HepG2 (cell line): ENCODE data around the gene NMNAT1. TPM values are rescaled to one million over a fixed set of nuclear protein-coding genes. Genes with fewer than 3 reads are reported as not detected.

ENCODE experiments used
- BCL6 ChIP-seq: IDR thresholded peaks from 2 replicates; pipeline ENCODE4 v1.6.1; 2016; ENCODE audit warnings: missing genetic modification reagents, missing compliant biosample characterization
- CENPBD1 ChIP-seq: sonication (generic); formaldehyde crosslinking; IDR thresholded peaks from 2 replicates; pipeline ENCODE4 v1.8.0; 2022; ENCODE audit warnings: missing genetic modification reagents, low read depth, mild to moderate bottlenecking, borderline replicate concordance
- CHCHD3 ChIP-seq: sonication (generic); formaldehyde crosslinking; IDR thresholded peaks from 2 replicates; pipeline ENCODE4 v1.8.0; 2022; ENCODE audit warnings: mild to moderate bottlenecking, missing genetic modification reagents, moderate library complexity
- DMTF1 ChIP-seq: sonication (generic); formaldehyde crosslinking; IDR thresholded peaks from 2 replicates; pipeline ENCODE4 v1.4.0; 2020; ENCODE audit warnings: mild to moderate bottlenecking, missing genetic modification reagents
- GATAD2A ChIP-seq: IDR thresholded peaks from 2 replicates; pipeline ENCODE4 v1.6.1; 2016
- GLI4 ChIP-seq: sonication (generic); formaldehyde crosslinking; IDR thresholded peaks from 2 replicates; pipeline ENCODE4 v1.5.1; 2020; ENCODE audit warnings: missing genetic modification reagents, mild to moderate bottlenecking, moderate library complexity, borderline replicate concordance
- HMGXB4 ChIP-seq, 2 experiments: sonication (generic) in 1 of 2; formaldehyde crosslinking in 1 of 2; IDR thresholded peaks; 2 replicates each; pipeline versions ENCODE4 v1.4.0 to v1.6.1; 2018 to 2020; ENCODE audit warnings: missing genetic modification reagents in 2 of 2, borderline replicate concordance in 1 of 2, low read depth in 1 of 2, mild to moderate bottlenecking in 1 of 2, missing biosample characterization in 1 of 2
- KLF16 ChIP-seq, 2 experiments: sonication (generic) in 1 of 2; formaldehyde crosslinking in 1 of 2; IDR thresholded peaks; 2 replicates each; pipeline versions ENCODE4 v1.6.1 to v1.8.0; 2016 to 2023; ENCODE audit warnings: missing genetic modification reagents in 2 of 2, missing compliant biosample characterization in 1 of 2
- PBX2 ChIP-seq: IDR thresholded peaks from 2 replicates; pipeline ENCODE4 v1.6.1; 2016; ENCODE audit warnings: control low read depth
- PHF5A ChIP-seq: IDR thresholded peaks from one replicate; pipeline ENCODE4 v1.6.1; 2018; ENCODE audit warnings: low read depth, missing genetic modification reagents; ENCODE audit not compliant: unreplicated experiment
- PRPF4 ChIP-seq: fragments of 200-400 bp; formaldehyde crosslinking; IDR thresholded peaks from 2 replicates; pipeline ENCODE4 v1.6.1; 2016; ENCODE audit warnings: low read length, low read depth; ENCODE audit not compliant: poor library complexity, severe bottlenecking
- RAD21 ChIP-seq: fragments of 450-650 bp; formaldehyde crosslinking; IDR thresholded peaks from 2 replicates; pipeline ENCODE4 v1.5.0; 2020; ENCODE audit warnings: mild to moderate bottlenecking
- RORA ChIP-seq: sonication (generic); formaldehyde crosslinking; IDR thresholded peaks from 2 replicates; pipeline ENCODE4 v1.5.0; 2020; ENCODE audit warnings: mild to moderate bottlenecking, missing genetic modification reagents, moderate library complexity
- SRF ChIP-seq: IDR thresholded peaks from 2 replicates; pipeline ENCODE4 v1.6.1; 2011; ENCODE audit warnings: mild to moderate bottlenecking, low read depth, low read length, moderate library complexity
- ZBTB21 ChIP-seq: sonication (generic); formaldehyde crosslinking; IDR thresholded peaks from 2 replicates; pipeline ENCODE4 v1.4.0; 2020; ENCODE audit warnings: missing genetic modification reagents
- ZNF263 ChIP-seq: sonication (generic); formaldehyde crosslinking; IDR thresholded peaks from 2 replicates; pipeline ENCODE4 v1.4.0; 2020; ENCODE audit warnings: missing genetic modification reagents
- ZNF513 ChIP-seq: sonication (generic); formaldehyde crosslinking; conservative IDR thresholded peaks from 2 replicates; pipeline ENCODE4 v1.5.0; 2020; ENCODE audit warnings: missing genetic modification reagents
- ZNF572 ChIP-seq: sonication (generic); formaldehyde crosslinking; IDR thresholded peaks from 2 replicates; pipeline ENCODE4 v1.5.1; 2020; ENCODE audit warnings: mild to moderate bottlenecking, missing genetic modification reagents
- ZNF577 ChIP-seq: sonication (generic); formaldehyde crosslinking; IDR thresholded peaks from 2 replicates; pipeline ENCODE4 v1.4.0; 2020; ENCODE audit warnings: mild to moderate bottlenecking, low read depth, missing genetic modification reagents, borderline replicate concordance
- ZNF589 ChIP-seq: sonication (generic); formaldehyde crosslinking; conservative IDR thresholded peaks from 2 replicates; pipeline ENCODE4 v1.8.0; 2022; ENCODE audit warnings: mild to moderate bottlenecking, moderate library complexity, missing genetic modification reagents
- ZNF777 ChIP-seq: sonication (generic); formaldehyde crosslinking; IDR thresholded peaks from 2 replicates; pipeline ENCODE4 v1.4.0; 2020; ENCODE audit warnings: missing genetic modification reagents
- ZNF891 ChIP-seq: sonication (generic); formaldehyde crosslinking; IDR thresholded peaks from 2 replicates; pipeline ENCODE4 v1.5.0; 2020; ENCODE audit warnings: mild to moderate bottlenecking, missing genetic modification reagents
- ZSCAN22 ChIP-seq: sonication (generic); formaldehyde crosslinking; IDR thresholded peaks from 2 replicates; pipeline ENCODE4 v1.4.0; 2020; ENCODE audit warnings: mild to moderate bottlenecking, missing genetic modification reagents
- polyA plus RNA-seq, 8 experiments: library from polyadenylated mRNA; depleted of rRNA in 3 of 8; stranded (reverse) in 7 of 8; unstranded in 1 of 8; fragments of >200 nt; fragmentation: Illumina TruSeq in 4 of 8; extraction: Trizol in 4 of 8; gene quantifications; 2 replicates each; pipeline versions ENCODE4 v1.2.1 to v1.2.3, GENCODE V29; 2011 to 2016; ENCODE audit warnings: low read depth in 4 of 8, missing spikeins in 1 of 8, mixed read lengths in 1 of 8; ENCODE audit not compliant: insufficient read depth in 1 of 8
- total RNA-seq, 5 experiments: library from RNA; depleted of rRNA; stranded (reverse); fragments of >200 nt; fragmentation: Illumina TruSeq; extraction: Trizol; gene quantifications; 2 replicates each; pipeline ENCODE4 v1.2.3, GENCODE V29; 2016; ENCODE audit warnings: low read depth in 1 of 5

The NMNAT1 gene
- total and polyA plus RNA-seq, 2 of the 13 experiments (the other 11 are each of a cell fraction or from before 2014, with no cell fraction given), result 5.6 to 12.2 TPM

GRCh38 chr1:9910423-9911178, 32.7 kb upstream of the NMNAT1 start (continued):
- no peak for TF ChIP-seq RORA (CRISPR knock-in tag)
- peak; percentile 28; the same call in 1 of the 2 replicates for TF ChIP-seq GLI4 (CRISPR knock-in tag)
- no peak for TF ChIP-seq ZNF572
- TF ChIP-seq ZNF263 (CRISPR knock-in tag), result peak; percentile 68
- TF ChIP-seq DMTF1 (CRISPR knock-in tag), result no peak
- 0 out of 2 replicates have a peak, but pooled peaks have one; percentile 43 for TF ChIP-seq RAD21
- TF ChIP-seq ZNF777, result no peak
- no peak for TF ChIP-seq BCL6 (CRISPR knock-in tag)
- TF ChIP-seq KLF16 (CRISPR knock-in tag; IDR thresholded peaks at IDR 0.05), result no peak; a peak in 1 of 4 replicates
- TF ChIP-seq ZNF589 (CRISPR knock-in tag), result no peak
- TF ChIP-seq ZSCAN22, result no peak
- TF ChIP-seq ZBTB21 (CRISPR knock-in tag), result no peak
- no peak for TF ChIP-seq ZNF577
- TF ChIP-seq PHF5A, result no peak
- peak; percentile 94 for TF ChIP-seq SRF
- peak; percentile 13; the same call in 1 of the 2 replicates for TF ChIP-seq GATAD2A
- no peak for TF ChIP-seq CENPBD1 (CRISPR knock-in tag)
- no peak; the same call in 1 of the 2 replicates for TF ChIP-seq ZNF891 (CRISPR knock-in tag)
- TF ChIP-seq ZNF513 (CRISPR knock-in tag), result no peak
- TF ChIP-seq PRPF4, result no peak
- TF ChIP-seq HMGXB4 (CRISPR knock-in tag; IDR thresholded peaks at IDR 0.05; ENCODE audit: borderline replicate concordance in 1 of 2, low read depth in 1 of 2), result no peak
- TF ChIP-seq PBX2 (CRISPR knock-in tag), result no peak
- no peak for TF ChIP-seq CHCHD3 (CRISPR knock-in tag)
